SH-SY5Y (cell line): ENCODE measurements around the gene TSSK6.

ENCODE experiments used
- GATA2 ChIP-seq: IDR thresholded peaks from 2 replicates; pipeline ENCODE4 v1.6.1; 2011; ENCODE audit warnings: mild to moderate bottlenecking, low read depth, low read length
- GATA3 ChIP-seq: IDR thresholded peaks from 2 replicates; pipeline ENCODE4 v1.6.1; 2011; ENCODE audit warnings: low read depth, mild to moderate bottlenecking, low read length, moderate library complexity

TSSK6 gene

GRCh38 chr19:19549804-19550464, 34.6 kb upstream of the TSSK6 start:
- no peak for TF ChIP-seq GATA3
- TF ChIP-seq GATA2: no peak

- no peak for TF ChIP-seq GATA3
- TF ChIP-seq GATA2: no peak
These were observed 33.8 kb upstream of the TSSK6 start for GRCh38 chr19:19548915-19549759.

GRCh38 chr19:19547674-19548336, 32.5 kb upstream of the TSSK6 start:
- TF ChIP-seq GATA2: no peak
- no peak for TF ChIP-seq GATA3

- TF ChIP-seq GATA2 (no peak), GATA3 (no peak)
These were observed 31.4 kb upstream of the TSSK6 start for GRCh38 chr19:19546751-19547162.

- TF ChIP-seq GATA3 (no peak), GATA2 (no peak)
These were observed 30.4 kb upstream of the TSSK6 start for GRCh38 chr19:19545707-19546106.

- TF ChIP-seq GATA3 (no peak), GATA2 (no peak)
These were observed 29.7 kb upstream of the TSSK6 start for GRCh38 chr19:19544954-19545591.

GRCh38 chr19:19544257-19544953, 29.1 kb upstream of the TSSK6 start:
- TF ChIP-seq GATA2: no peak
- TF ChIP-seq GATA3: no peak

- no peak for TF ChIP-seq GATA3
- no peak for TF ChIP-seq GATA2
These were observed 28.3 kb upstream of the TSSK6 start for GRCh38 chr19:19543640-19544039.

GRCh38 chr19:19543101-19543500, 27.8 kb upstream of the TSSK6 start:
- TF ChIP-seq GATA3: no peak
- no peak for TF ChIP-seq GATA2

- TF ChIP-seq GATA3 (no peak), GATA2 (no peak)
These were observed 27.2 kb upstream of the TSSK6 start for GRCh38 chr19:19542507-19542906.

- no peak for TF ChIP-seq GATA2
- TF ChIP-seq GATA3: no peak
These were observed 26.3 kb upstream of the TSSK6 start for GRCh38 chr19:19541616-19542015.

- TF ChIP-seq GATA3 (no peak), GATA2 (no peak)
These were observed 25.6 kb upstream of the TSSK6 start for GRCh38 chr19:19540715-19541515.
